Breast epithelium (tissue), 3 donors: Measurements from ENCODE around the gene GBF1.

Experiments
- POLR2A ChIP-seq: fragments of 450-650 bp; IDR thresholded peaks from one replicate; pipeline ENCODE4 v1.6.1; 2016; ENCODE audit warnings: antibody characterized with exemption, mild to moderate bottlenecking, moderate library complexity
- POLR2AphosphoS5 ChIP-seq, 3 donors: sonication (generic); formaldehyde crosslinking; IDR thresholded peaks; one replicate each; pipeline ENCODE4 v1.6.1; 2017; ENCODE audit warnings: antibody characterized with exemption in 3 of 3
- TF ChIP-seq, protein P1 (sequence below), 3 donors: fragments of 450-650 bp; IDR thresholded peaks; one replicate each; pipeline ENCODE4 v1.5.1; 2016 to 2017; ENCODE audit warnings: antibody characterized with exemption in 3 of 3, mild to moderate bottlenecking in 3 of 3, moderate library complexity in 3 of 3

DNA sequence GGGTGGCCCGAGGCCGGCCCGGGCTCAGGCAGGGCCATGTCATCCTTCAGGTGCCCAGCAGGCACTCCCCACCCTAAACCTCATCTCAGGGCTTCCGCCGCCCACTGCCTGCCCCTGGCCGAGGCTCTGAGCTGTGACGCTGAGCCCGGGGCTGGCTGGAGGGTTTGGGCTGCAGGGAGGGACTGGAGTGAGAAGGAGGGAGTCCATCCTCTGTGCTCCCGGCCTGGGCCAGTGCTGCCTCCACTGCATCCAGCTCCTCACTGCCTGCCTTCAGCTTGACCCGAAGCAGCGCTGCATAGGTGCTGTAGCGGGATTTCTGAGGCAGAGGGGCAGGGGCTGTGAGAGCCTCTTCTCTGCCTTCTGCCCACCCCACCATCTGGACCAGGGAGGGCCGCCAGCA, 157.8 kb downstream of the GBF1 start:
- no peak for TF ChIP-seq POLR2A
- TF ChIP-seq, protein P1, sequence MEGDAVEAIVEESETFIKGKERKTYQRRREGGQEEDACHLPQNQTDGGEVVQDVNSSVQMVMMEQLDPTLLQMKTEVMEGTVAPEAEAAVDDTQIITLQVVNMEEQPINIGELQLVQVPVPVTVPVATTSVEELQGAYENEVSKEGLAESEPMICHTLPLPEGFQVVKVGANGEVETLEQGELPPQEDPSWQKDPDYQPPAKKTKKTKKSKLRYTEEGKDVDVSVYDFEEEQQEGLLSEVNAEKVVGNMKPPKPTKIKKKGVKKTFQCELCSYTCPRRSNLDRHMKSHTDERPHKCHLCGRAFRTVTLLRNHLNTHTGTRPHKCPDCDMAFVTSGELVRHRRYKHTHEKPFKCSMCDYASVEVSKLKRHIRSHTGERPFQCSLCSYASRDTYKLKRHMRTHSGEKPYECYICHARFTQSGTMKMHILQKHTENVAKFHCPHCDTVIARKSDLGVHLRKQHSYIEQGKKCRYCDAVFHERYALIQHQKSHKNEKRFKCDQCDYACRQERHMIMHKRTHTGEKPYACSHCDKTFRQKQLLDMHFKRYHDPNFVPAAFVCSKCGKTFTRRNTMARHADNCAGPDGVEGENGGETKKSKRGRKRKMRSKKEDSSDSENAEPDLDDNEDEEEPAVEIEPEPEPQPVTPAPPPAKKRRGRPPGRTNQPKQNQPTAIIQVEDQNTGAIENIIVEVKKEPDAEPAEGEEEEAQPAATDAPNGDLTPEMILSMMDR (IDR thresholded peaks at IDR 0.05), result no peak
- TF ChIP-seq POLR2AphosphoS5 (IDR thresholded peaks at IDR 0.05), result no peak
